IMR-90 (cell line): ENCODE data around the gene ATG7. TPM values are rescaled to one million over a fixed set of nuclear protein-coding genes. Genes with fewer than 3 reads are reported as not detected.

Experiments
- ATAC-seq: fragments of 200-7000 bp; cut with Tn5 transposase; 2 replicates; pipeline ENCODE4 v1.9.1; 2020; ENCODE audit warnings: low read depth, mild to moderate bottlenecking, moderate library complexity
- BruUV-seq: library from RNA; stranded (reverse); fragments of 400-500 nt; replicated peaks from 2 replicates; lab custom pipeline; 2021; lab: Mats Ljungman, UMichigan
- CTCF ChIA-PET: fragments of 300-600 bp; formaldehyde crosslinking; extraction: SDS; loops from one replicate; lab custom pipeline; 2021; ENCODE audit warnings: antibody characterized with exemption; lab: Yijun Ruan, JAX
- POLR2A ChIA-PET: fragments of 300-600 bp; sonication (Branson Sonifier 250); formaldehyde crosslinking; loops from one replicate; lab custom pipeline; 2022; ENCODE audit warnings: antibody characterized with exemption; ENCODE audit not compliant: unreplicated experiment; lab: Charles Lee
- DNase-seq: peaks from one replicate; pipeline ENCODE4 v3.0.0; 2013
- H2AFZ ChIP-seq: replicated peaks from 2 replicates; pipeline ENCODE3; 2013; ENCODE audit warnings: low read length, mild to moderate bottlenecking; ENCODE audit not compliant: poor library complexity
- H2AK5ac ChIP-seq: 2 replicates; pipeline ENCODE4 v1.6.1; 2013; ENCODE audit warnings: low read depth, low read length, inconsistent platforms
- H2AK9ac ChIP-seq: replicated peaks from 2 replicates; pipeline ENCODE3; 2013; ENCODE audit warnings: mild to moderate bottlenecking, low read depth, low read length, moderate library complexity; ENCODE audit not compliant: poor library complexity
- H2BK120ac ChIP-seq: 2 replicates; pipeline ENCODE4 v1.6.1; 2013; ENCODE audit warnings: low read depth, low read length, inconsistent platforms
- H2BK15ac ChIP-seq: 3 replicates; pipeline ENCODE4 v1.6.1; 2013; ENCODE audit warnings: low read depth, low read length, inconsistent platforms
- H2BK20ac ChIP-seq: 2 replicates; pipeline ENCODE4 v1.6.1; 2013; ENCODE audit warnings: low read depth, mild to moderate bottlenecking, inconsistent platforms, low read length, moderate library complexity
- H2BK5ac ChIP-seq: 2 replicates; pipeline ENCODE4 v1.6.1; 2013; ENCODE audit warnings: mild to moderate bottlenecking, low read depth, low read length, inconsistent platforms; ENCODE audit not compliant: poor library complexity, severe bottlenecking
- H3K14ac ChIP-seq: replicated peaks from 2 replicates; pipeline ENCODE4 v1.6.1; 2013; ENCODE audit warnings: low read depth, low read length, inconsistent platforms
- H3K18ac ChIP-seq: 2 replicates; pipeline ENCODE4 v1.6.1; 2013; ENCODE audit warnings: low read depth, low read length, control low read depth
- H3K23ac ChIP-seq: 2 replicates; pipeline ENCODE4 v1.6.1; 2013; ENCODE audit warnings: low read depth, low read length, inconsistent platforms
- H3K27ac ChIP-seq: 2 replicates; pipeline ENCODE4 v1.5.1; 2013; ENCODE audit warnings: mild to moderate bottlenecking, control low read depth, low read length; ENCODE audit not compliant: insufficient read depth
- H3K27me3 ChIP-seq: 2 replicates; pipeline ENCODE4 v1.6.1; 2013; ENCODE audit warnings: low read length; ENCODE audit not compliant: control insufficient read depth, insufficient read depth
- H3K36me3 ChIP-seq: 2 replicates; pipeline ENCODE4 v1.6.1; 2013; ENCODE audit warnings: low read length, mixed read lengths; ENCODE audit not compliant: control insufficient read depth, insufficient read depth
- H3K4ac ChIP-seq: 2 replicates; pipeline ENCODE4 v1.6.1; 2013; ENCODE audit warnings: low read depth, low read length, inconsistent platforms
- H3K4me1 ChIP-seq: 2 replicates; pipeline ENCODE4 v1.6.1; 2013; ENCODE audit warnings: low read length, mixed read lengths; ENCODE audit not compliant: control insufficient read depth, insufficient read depth
- H3K4me2 ChIP-seq: 2 replicates; pipeline ENCODE4 v1.6.1; 2013; ENCODE audit warnings: low read depth, mild to moderate bottlenecking, control low read depth, low read length, moderate library complexity
- H3K4me3 ChIP-seq: 2 replicates; pipeline ENCODE4 v1.5.1; 2013; ENCODE audit warnings: low read depth, mild to moderate bottlenecking, control low read depth, low read length, moderate library complexity; ENCODE audit not compliant: insufficient read depth
- H3K56ac ChIP-seq: 2 replicates; pipeline ENCODE4 v1.6.1; 2013; ENCODE audit warnings: low read length, inconsistent platforms; ENCODE audit not compliant: insufficient read depth; ENCODE audit errors: extremely low read depth
- H3K79me1 ChIP-seq, 2 experiments: 2 replicates each; pipeline ENCODE4 v1.6.1; 2013; ENCODE audit warnings: low read length in 2 of 2, inconsistent platforms in 1 of 2, low read depth in 1 of 2
- H3K9ac ChIP-seq: 2 replicates; pipeline ENCODE4 v1.6.1; 2013; ENCODE audit warnings: low read depth, low read length, control low read depth
- H3K9me1 ChIP-seq: 2 replicates; pipeline ENCODE4 v1.6.1; 2013; ENCODE audit warnings: low read length, inconsistent platforms; ENCODE audit not compliant: insufficient read depth
- H3K9me3 ChIP-seq: 2 replicates; pipeline ENCODE4 v1.6.1; 2013; ENCODE audit warnings: low read length; ENCODE audit not compliant: control insufficient read depth, insufficient read depth
- H4K20me1 ChIP-seq: 2 replicates; pipeline ENCODE4 v1.6.1; 2013; ENCODE audit warnings: low read length, inconsistent platforms; ENCODE audit not compliant: insufficient read depth
- H4K5ac ChIP-seq: 2 replicates; pipeline ENCODE4 v1.6.1; 2013; ENCODE audit warnings: mild to moderate bottlenecking, low read depth, low read length, control low read depth
- H4K8ac ChIP-seq, 2 experiments: 2 replicates each; pipeline ENCODE4 v1.6.1; 2013; ENCODE audit warnings: low read depth in 2 of 2, low read length in 2 of 2, control low read depth in 1 of 2, inconsistent platforms in 1 of 2
- H4K91ac ChIP-seq: 2 replicates; pipeline ENCODE4 v1.6.1; 2013; ENCODE audit warnings: low read depth, low read length, inconsistent platforms; ENCODE audit not compliant: insufficient read depth
- CHD1 ChIP-seq: IDR thresholded peaks from 2 replicates; pipeline ENCODE4 v1.6.1; 2012; ENCODE audit warnings: low read depth, low read length, improper control_type of control experiment
- CTCF ChIP-seq: conservative IDR thresholded peaks from 2 replicates; pipeline ENCODE4 v1.5.1; 2012; ENCODE audit warnings: mild to moderate bottlenecking, low read depth, low read length, improper control_type of control experiment
- ELK1 ChIP-seq: fragments of 150-350 bp; IDR thresholded peaks from 2 replicates; pipeline ENCODE4 v1.6.1; 2016; ENCODE audit warnings: low read depth, mild to moderate bottlenecking, low read length, moderate library complexity, borderline replicate concordance
- FOS ChIP-seq: fragments of 150-350 bp; IDR thresholded peaks from 2 replicates; pipeline ENCODE4 v1.6.1; 2016; ENCODE audit warnings: low read depth, low read length
- MAFK ChIP-seq: IDR thresholded peaks from 2 replicates; pipeline ENCODE4 v1.6.1; 2012; ENCODE audit warnings: low read depth, low read length, improper control_type of control experiment
- MAZ ChIP-seq: IDR thresholded peaks from 2 replicates; pipeline ENCODE4 v1.6.1; 2012; ENCODE audit warnings: low read depth, mild to moderate bottlenecking, low read length, improper control_type of control experiment, moderate library complexity, borderline replicate concordance
- MXI1 ChIP-seq: IDR thresholded peaks from 2 replicates; pipeline ENCODE4 v1.6.1; 2012; ENCODE audit warnings: low read depth, mild to moderate bottlenecking, low read length, moderate library complexity, borderline replicate concordance
- NFE2L2 ChIP-seq: fragments of 150-350 bp; IDR thresholded peaks from 2 replicates; pipeline ENCODE4 v1.6.1; 2016; ENCODE audit warnings: low read depth, mild to moderate bottlenecking, low read length
- POLR2A ChIP-seq: IDR thresholded peaks from 2 replicates; pipeline ENCODE4 v1.6.1; 2012; ENCODE audit warnings: mild to moderate bottlenecking, low read depth, low read length
- RAD21 ChIP-seq: IDR thresholded peaks from 2 replicates; pipeline ENCODE4 v1.6.1; 2012; ENCODE audit warnings: low read length, improper control_type of control experiment
- RCOR1 ChIP-seq: IDR thresholded peaks from 2 replicates; pipeline ENCODE4 v1.6.1; 2012; ENCODE audit warnings: mild to moderate bottlenecking, low read length, improper control_type of control experiment; ENCODE audit not compliant: insufficient replicate concordance
- RFX5 ChIP-seq: IDR thresholded peaks from 2 replicates; pipeline ENCODE4 v1.8.0; 2012; ENCODE audit warnings: low read depth, mild to moderate bottlenecking, low read length, moderate library complexity
- SMC3 ChIP-seq: fragments of 150-350 bp; IDR thresholded peaks from 2 replicates; pipeline ENCODE4 v1.6.1; 2016; ENCODE audit warnings: low read depth, mild to moderate bottlenecking, antibody characterized with exemption, low read length, moderate library complexity
- USF2 ChIP-seq: fragments of 150-350 bp; IDR thresholded peaks from 2 replicates; pipeline ENCODE4 v1.6.1; 2017; ENCODE audit warnings: mild to moderate bottlenecking, antibody characterized with exemption, low read length, low read depth
- WGBS, 2 experiments: methylation state at CpG; one replicate each; pipeline versions ENCODE4 v1.1.5 to v1.1.7; 2013; ENCODE audit warnings: missing lambda C conversion rate in 2 of 2; ENCODE audit not compliant: insufficient read length in 1 of 2; ENCODE audit errors: extremely low coverage in 2 of 2; 5-methylcytosine and 5-hydroxymethylcytosine counted together
- dilution Hi-C: fragments of 300-500 bp; cut with HindIII; formaldehyde crosslinking; loops from one replicate; pipeline ENCODE4 v1.14.3; 2018; ENCODE audit warnings: low sequenced_read_pairs; ENCODE audit not compliant: unreplicated experiment
- in situ Hi-C: fragments of 300-500 bp; cut with MboI; formaldehyde crosslinking; loops from 3 replicates; pipeline ENCODE4 v1.14.3; 2019; ENCODE audit warnings: low sequenced_read_pairs, inconsistent platforms, mixed read lengths
- intact Hi-C: fragments of 100-400 bp; cut with micrococcal nuclease; formaldehyde crosslinking; loops from 2 replicates; pipeline ENCODE4 v1.10.0; 2022
- polyA plus RNA-seq, 3 experiments: library from polyadenylated mRNA; depleted of rRNA; stranded (reverse); fragments of >200 nt; gene quantifications; 2 replicates each; pipeline ENCODE4 v1.2.3, GENCODE V29; 2012; ENCODE audit warnings: low replicate concordance in 1 of 3
- total RNA-seq: library from RNA; depleted of rRNA; stranded (reverse); fragments of >200 nt; gene quantifications from 2 replicates; pipeline ENCODE4 v1.2.3, GENCODE V29; 2012

Gene ATG7
- total and polyA plus RNA-seq, 2 of the 4 experiments (the other 2 are of a cell fraction): 15.6 to 51.4 TPM

- no peak overlapping the region for H2AK9ac ChIP-seq
- H3K27ac ChIP-seq: no peak overlapping the region
- no peak for ATAC-seq
- no peak overlapping the region for H3K14ac ChIP-seq
- H3K27me3 ChIP-seq: no peaks in the 10 kb centered on the region
- no peak overlapping the region for H2BK120ac ChIP-seq
- H2BK15ac ChIP-seq: no peak overlapping the region
- no peak overlapping the region for H4K91ac ChIP-seq
- H3K56ac ChIP-seq: no peak overlapping the region
- H3K18ac ChIP-seq: no peak overlapping the region
- no peaks in the 10 kb centered on the region for H3K9me3 ChIP-seq
- no TSS peak for BruUV-seq
- no peak overlapping the region for H2BK20ac ChIP-seq
- intact Hi-C loops: loop anchor here (2.0 to 5.0 kb wide), 2 partner anchors 155 to 265 kb away; partner anchors contain the start of gene VGLL4
- H3K4me3 ChIP-seq: no peak overlapping the region
- H4K8ac ChIP-seq: no peak overlapping the region
- no peak overlapping the region for H4K5ac ChIP-seq
- H3K36me3 ChIP-seq: no peaks in the 10 kb centered on the region
- H3K9me1 ChIP-seq: no peaks in the 10 kb centered on the region
- TF ChIP-seq FOS (no peak), NFE2L2 (no peak), CTCF (no peak), MAFK (no peak), SMC3 (no peak), MXI1 (no peak), ELK1 (no peak), USF2 (no peak), POLR2A (no peak), CHD1 (no peak), RFX5 (no peak), MAZ (no peak), RCOR1 (no peak), RAD21 (no peak)
- no peaks in the 10 kb centered on the region for H4K20me1 ChIP-seq
- H3K4me2 ChIP-seq: no peak overlapping the region
- in situ Hi-C loops: loop anchor here (10.0 kb wide), 1 partner anchor 457 kb away; no protein-coding TSS in a partner anchor
- no peak overlapping the region for H3K4ac ChIP-seq
- H2AK5ac ChIP-seq: no peak overlapping the region
- WGBS, 2 experiments: 85% methylated on average over 2 of the region's 2 CpGs; no CpG with 5 or more reads in 1 of the 2 experiments
- no peak overlapping the region for H3K9ac ChIP-seq
- no peak overlapping the region for H2AFZ ChIP-seq
- H3K79me1 ChIP-seq: peaks cover 0 to 7% of the 10 kb centered on the region in 2 experiments; a peak in 3 of 4 replicates
- no peak overlapping the region for H2BK5ac ChIP-seq
- ChIA-PET POLR2A (no interaction called here), CTCF (no interaction called here)
- no peak overlapping the region for H3K23ac ChIP-seq
- peaks cover 8% of the 10 kb centered on the region; the same call in 1 of the 2 replicates for H3K4me1 ChIP-seq
- dilution Hi-C loops: no loop called here
- no peak for DNase-seq
Measured at GRCh38 chr3:11377719-11378118, 105.5 kb downstream of the ATG7 start.
